ENCODE measurements around the gene TNFAIP8L2.

Gene TNFAIP8L2

DNA sequence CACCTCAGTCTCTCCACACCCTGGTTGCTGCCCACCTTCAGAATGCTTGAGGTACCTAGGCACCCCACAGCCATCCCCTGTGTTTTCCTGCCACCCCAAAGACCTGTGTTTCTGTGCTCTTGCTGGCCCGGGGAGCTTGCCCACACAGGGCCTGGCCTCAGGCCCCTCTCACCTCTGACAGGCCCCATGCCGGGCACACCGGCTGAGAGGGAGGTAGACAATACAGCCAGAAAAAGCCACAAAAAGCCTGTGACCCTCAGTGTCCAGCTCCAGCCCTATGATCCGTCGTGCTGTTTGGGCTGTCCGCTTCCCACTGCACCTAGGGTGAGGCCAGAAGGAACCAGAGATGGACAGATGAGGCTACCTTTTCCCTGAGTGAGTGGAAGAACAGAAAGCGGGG lies 21.5 kb upstream of the TNFAIP8L2 start:
- H3K9ac ChIP-seq (ENCODE audit: low read length) = no peak overlapping the region
- no peaks in the 10 kb centered on the region for H3K36me3 ChIP-seq (ENCODE audit: control insufficient read depth, insufficient read depth, low read length, severe bottlenecking)
- H3K4me3 ChIP-seq (ENCODE audit: low read length) = no peak overlapping the region
- no peaks in the 10 kb centered on the region for H3K9me3 ChIP-seq (ENCODE audit: control insufficient read depth, low read length)
- H3K4me1 ChIP-seq (ENCODE audit: control insufficient read depth, insufficient read depth, low read length) = peaks cover 8% of the 10 kb centered on the region
- no peak for DNase-seq (ENCODE audit: low read depth)
- H3K27me3 ChIP-seq (replicated peaks; ENCODE audit: control insufficient read depth, insufficient read depth, low read length) = peaks cover 7% of the 10 kb centered on the region

- peaks cover 3% of the 10 kb centered on the region for H3K27me3 ChIP-seq (replicated peaks; ENCODE audit: control insufficient read depth, insufficient read depth, low read length)
- H3K4me3 ChIP-seq (ENCODE audit: low read length) = no peak overlapping the region
- no peaks in the 10 kb centered on the region for H3K36me3 ChIP-seq (ENCODE audit: control insufficient read depth, insufficient read depth, low read length, severe bottlenecking)
- H3K9ac ChIP-seq (ENCODE audit: low read length) = no peak overlapping the region
- no peaks in the 10 kb centered on the region for H3K9me3 ChIP-seq (ENCODE audit: control insufficient read depth, low read length)
- DNase-seq (ENCODE audit: low read depth) = no peak
- H3K4me1 ChIP-seq (ENCODE audit: control insufficient read depth, insufficient read depth, low read length) = peaks cover 8% of the 10 kb centered on the region
These were observed 20.7 kb upstream of the TNFAIP8L2 start for GRCh38 chr1:151135433-151136385.

DNA sequence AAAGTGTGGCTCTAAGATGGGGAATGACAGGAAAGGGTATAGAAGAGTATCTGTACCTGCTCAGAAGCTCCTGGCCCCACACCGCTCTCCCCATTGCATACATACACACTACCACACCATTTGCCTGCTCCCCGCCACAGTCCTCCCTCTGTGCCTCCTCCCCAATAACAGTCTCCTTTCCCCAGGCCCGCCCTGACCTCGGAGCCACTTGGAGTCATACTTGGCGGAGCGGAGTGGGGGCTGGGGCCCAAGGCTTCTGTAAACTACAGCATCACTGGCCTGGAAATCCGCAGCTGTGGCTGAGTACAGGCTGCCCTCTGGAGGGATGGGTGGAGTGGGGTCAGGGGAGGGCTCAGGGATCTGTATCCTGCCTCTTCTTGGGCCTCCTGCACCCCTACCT lies 18.7 kb upstream of the TNFAIP8L2 start:
- Histone ChIP-seq H3K9ac (ENCODE audit: low read length) (no peak overlapping the region), H3K27me3 (replicated peaks; ENCODE audit: control insufficient read depth, insufficient read depth, low read length) (no peaks in the 10 kb centered on the region), H3K36me3 (ENCODE audit: control insufficient read depth, insufficient read depth, low read length, severe bottlenecking) (no peaks in the 10 kb centered on the region), H3K4me1 (ENCODE audit: control insufficient read depth, insufficient read depth, low read length) (no peaks in the 10 kb centered on the region), H3K4me3 (ENCODE audit: low read length) (no peak overlapping the region), H3K9me3 (ENCODE audit: control insufficient read depth, low read length) (no peaks in the 10 kb centered on the region)
- no peak for DNase-seq (ENCODE audit: low read depth)

DNA sequence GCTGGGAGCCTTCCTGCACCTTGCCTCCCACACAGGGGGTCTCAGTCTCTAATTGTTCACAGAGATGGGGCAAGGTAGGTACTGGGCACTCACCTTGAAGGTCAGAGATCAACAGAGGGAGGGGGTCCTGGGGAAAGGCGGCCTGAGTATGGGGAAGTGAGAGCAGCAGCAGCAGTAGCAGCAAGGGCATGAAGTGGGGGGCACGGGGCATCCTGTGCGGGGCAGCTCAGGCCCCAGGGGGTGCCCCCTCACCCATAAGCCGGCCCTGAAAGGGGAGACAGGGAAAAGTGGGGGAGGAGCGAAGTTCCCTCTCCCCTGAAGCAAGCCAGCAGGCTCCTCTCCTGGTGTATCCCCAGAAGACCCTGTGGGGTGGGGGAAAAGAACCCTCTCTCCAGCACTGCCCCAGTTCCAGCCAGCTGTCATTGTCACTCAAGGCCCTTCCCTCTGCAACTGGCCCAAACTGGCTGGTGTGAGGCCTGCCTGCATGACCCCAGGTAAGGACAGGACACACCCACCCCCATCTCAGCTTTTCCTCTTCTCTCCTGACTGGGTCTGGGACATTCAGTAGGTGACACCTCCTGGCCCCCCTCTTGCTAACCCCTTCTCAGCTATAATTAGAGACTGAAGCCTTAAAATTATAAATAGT lies 13.9 kb upstream of the TNFAIP8L2 start:
- no peak for DNase-seq (ENCODE audit: low read depth)
- Histone ChIP-seq H3K36me3 (ENCODE audit: control insufficient read depth, insufficient read depth, low read length, severe bottlenecking) (no peaks in the 10 kb centered on the region), H3K9ac (ENCODE audit: low read length) (no peak overlapping the region), H3K4me3 (ENCODE audit: low read length) (no peak overlapping the region), H3K4me1 (ENCODE audit: control insufficient read depth, insufficient read depth, low read length) (peaks cover 12% of the 10 kb centered on the region), H3K9me3 (ENCODE audit: control insufficient read depth, low read length) (no peaks in the 10 kb centered on the region), H3K27me3 (replicated peaks; ENCODE audit: control insufficient read depth, insufficient read depth, low read length) (peaks cover 10% of the 10 kb centered on the region)

DNA sequence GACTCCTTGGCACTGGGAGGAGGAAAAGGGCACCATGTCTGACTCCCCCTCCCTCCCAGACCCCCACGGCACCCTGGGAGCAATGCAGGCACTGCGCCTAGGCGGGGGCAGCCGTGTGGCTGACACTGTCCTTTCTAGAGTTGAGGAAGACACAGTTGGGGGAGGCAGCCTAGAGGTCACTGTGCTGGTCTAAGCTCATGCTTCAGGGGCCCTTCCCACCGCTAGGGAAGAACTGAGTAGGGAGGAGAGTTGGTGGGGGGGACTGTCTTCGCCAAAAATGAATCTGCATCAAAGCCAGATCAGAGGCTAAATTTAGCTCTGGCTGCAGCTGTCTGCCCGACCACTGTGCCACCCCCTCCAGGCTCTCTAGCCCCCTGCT lies 13.4 kb upstream of the TNFAIP8L2 start:
- DNase-seq (ENCODE audit: low read depth) = no peak
- Histone ChIP-seq H3K9me3 (ENCODE audit: control insufficient read depth, low read length) (no peaks in the 10 kb centered on the region), H3K4me3 (ENCODE audit: low read length) (no peak overlapping the region), H3K4me1 (ENCODE audit: control insufficient read depth, insufficient read depth, low read length) (peaks cover 12% of the 10 kb centered on the region), H3K27me3 (replicated peaks; ENCODE audit: control insufficient read depth, insufficient read depth, low read length) (peaks cover 10% of the 10 kb centered on the region), H3K36me3 (ENCODE audit: control insufficient read depth, insufficient read depth, low read length, severe bottlenecking) (no peaks in the 10 kb centered on the region), H3K9ac (ENCODE audit: low read length) (no peak overlapping the region)

DNA sequence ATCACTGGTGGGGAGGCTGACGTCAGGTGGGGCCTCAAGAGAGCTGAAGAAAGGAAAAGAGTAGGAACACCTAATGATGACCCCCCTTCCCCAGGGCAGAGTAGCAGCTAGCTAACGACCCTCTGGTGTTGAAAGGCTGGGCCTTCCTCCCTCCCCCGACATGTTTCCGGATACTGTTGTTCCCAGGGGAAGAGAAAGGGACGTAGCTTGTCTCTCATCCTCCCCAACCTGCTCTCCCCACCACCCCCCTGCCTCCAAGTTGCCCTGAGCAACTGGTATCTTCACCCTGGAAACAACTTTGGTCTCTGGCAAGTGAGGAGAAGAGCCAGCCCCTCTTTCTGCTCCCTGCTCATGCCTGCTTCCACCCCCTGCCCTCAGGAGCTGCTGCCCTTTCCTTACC lies 12.5 kb upstream of the TNFAIP8L2 start:
- peaks cover 10% of the 10 kb centered on the region for H3K27me3 ChIP-seq (replicated peaks; ENCODE audit: control insufficient read depth, insufficient read depth, low read length)
- no peak overlapping the region for H3K9ac ChIP-seq (ENCODE audit: low read length)
- no peaks in the 10 kb centered on the region for H3K9me3 ChIP-seq (ENCODE audit: control insufficient read depth, low read length)
- H3K4me1 ChIP-seq (ENCODE audit: control insufficient read depth, insufficient read depth, low read length) = peaks cover 12% of the 10 kb centered on the region
- DNase-seq (ENCODE audit: low read depth) = no peak
- H3K4me3 ChIP-seq (ENCODE audit: low read length) = no peak overlapping the region
- no peaks in the 10 kb centered on the region for H3K36me3 ChIP-seq (ENCODE audit: control insufficient read depth, insufficient read depth, low read length, severe bottlenecking)

GRCh38 chr1:151144474-151145303 lies 11.8 kb upstream of the TNFAIP8L2 start:
- no peak overlapping the region for H3K4me3 ChIP-seq (ENCODE audit: low read length)
- no peak overlapping the region for H3K9ac ChIP-seq (ENCODE audit: low read length)
- peaks cover 10% of the 10 kb centered on the region for H3K27me3 ChIP-seq (replicated peaks; ENCODE audit: control insufficient read depth, insufficient read depth, low read length)
- no peak for DNase-seq (ENCODE audit: low read depth)
- H3K36me3 ChIP-seq (ENCODE audit: control insufficient read depth, insufficient read depth, low read length, severe bottlenecking) = no peaks in the 10 kb centered on the region
- peaks cover 12% of the 10 kb centered on the region for H3K4me1 ChIP-seq (ENCODE audit: control insufficient read depth, insufficient read depth, low read length)
- H3K9me3 ChIP-seq (ENCODE audit: control insufficient read depth, low read length) = no peaks in the 10 kb centered on the region

DNA sequence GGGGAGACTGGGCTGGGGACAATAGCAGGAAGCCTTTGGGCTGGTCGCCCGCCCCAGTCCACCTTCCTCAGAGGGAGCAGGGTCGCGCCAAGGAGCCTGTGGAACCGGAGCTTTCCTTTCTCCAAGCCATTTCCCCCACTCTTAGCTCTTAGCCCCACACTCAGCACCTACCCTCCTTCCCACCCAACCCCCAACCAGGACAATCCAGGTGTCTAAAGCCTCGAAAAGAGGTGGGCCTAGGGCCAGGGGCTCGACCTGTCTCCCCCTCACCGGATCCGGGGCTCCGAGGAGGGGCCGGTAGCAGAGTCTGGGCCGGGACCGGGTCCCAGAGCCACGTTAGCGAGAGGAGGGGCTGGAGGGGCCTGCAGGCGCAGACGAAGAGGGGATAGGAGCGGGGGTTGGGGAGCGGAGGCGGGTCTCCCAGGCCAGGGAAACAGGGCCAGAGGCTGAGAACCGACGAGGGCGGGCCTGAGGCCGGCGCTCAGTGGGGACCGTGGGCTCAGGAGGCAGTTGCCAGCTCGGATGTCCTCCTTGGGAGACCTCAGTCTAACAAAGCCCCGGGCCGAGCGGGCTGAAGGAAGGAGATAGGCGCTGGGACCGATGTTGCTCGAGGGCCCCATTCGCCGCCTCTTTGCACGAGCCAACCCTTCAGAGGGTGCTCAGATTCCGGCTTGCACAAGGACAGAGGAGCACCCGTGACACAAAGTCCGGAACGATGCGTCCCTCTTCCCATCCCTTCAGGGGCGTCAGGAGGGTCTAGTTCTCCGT lies 11.0 kb upstream of the TNFAIP8L2 start:
- H3K27me3 ChIP-seq (replicated peaks; ENCODE audit: control insufficient read depth, insufficient read depth, low read length) = peaks cover 10% of the 10 kb centered on the region
- no peaks in the 10 kb centered on the region for H3K9me3 ChIP-seq (ENCODE audit: control insufficient read depth, low read length)
- peak overlapping the region; percentile 83 for H3K4me3 ChIP-seq (ENCODE audit: low read length)
- peaks cover 12% of the 10 kb centered on the region for H3K4me1 ChIP-seq (ENCODE audit: control insufficient read depth, insufficient read depth, low read length)
- H3K36me3 ChIP-seq (ENCODE audit: control insufficient read depth, insufficient read depth, low read length, severe bottlenecking) = no peaks in the 10 kb centered on the region
- H3K9ac ChIP-seq (ENCODE audit: low read length) = peak overlapping the region; percentile 79
- DNase-seq (ENCODE audit: low read depth) = peak; percentile 60

GRCh38 chr1:151146072-151146411 lies 10.4 kb upstream of the TNFAIP8L2 start:
- H3K4me3 ChIP-seq (ENCODE audit: low read length) = peak overlapping the region; percentile 83
- H3K9me3 ChIP-seq (ENCODE audit: control insufficient read depth, low read length) = no peaks in the 10 kb centered on the region
- H3K4me1 ChIP-seq (ENCODE audit: control insufficient read depth, insufficient read depth, low read length) = peaks cover 12% of the 10 kb centered on the region
- peaks cover 10% of the 10 kb centered on the region for H3K27me3 ChIP-seq (replicated peaks; ENCODE audit: control insufficient read depth, insufficient read depth, low read length)
- DNase-seq (ENCODE audit: low read depth) = no peak
- H3K9ac ChIP-seq (ENCODE audit: low read length) = peak overlapping the region; percentile 79
- H3K36me3 ChIP-seq (ENCODE audit: control insufficient read depth, insufficient read depth, low read length, severe bottlenecking) = no peaks in the 10 kb centered on the region

- peaks cover 10% of the 10 kb centered on the region for H3K27me3 ChIP-seq (replicated peaks; ENCODE audit: control insufficient read depth, insufficient read depth, low read length)
- peak within 1 kb of the TSS; percentile 83 for H3K4me3 ChIP-seq (ENCODE audit: low read length)
- H3K36me3 ChIP-seq (ENCODE audit: control insufficient read depth, insufficient read depth, low read length, severe bottlenecking) = no peaks in the 10 kb centered on the region
- H3K4me1 ChIP-seq (ENCODE audit: control insufficient read depth, insufficient read depth, low read length) = peaks cover 12% of the 10 kb centered on the region
- H3K9me3 ChIP-seq (ENCODE audit: control insufficient read depth, low read length) = no peaks in the 10 kb centered on the region
- peak; percentile 97 for DNase-seq (ENCODE audit: low read depth)
- peak within 1 kb of the TSS; percentile 79 for H3K9ac ChIP-seq (ENCODE audit: low read length)
These were observed 9.9 kb upstream of the TNFAIP8L2 start, which contains the start of gene SEMA6C for GRCh38 chr1:151146412-151147131. TSS of gene SEMA6C (minus strand) at chr1:151146631. CDS start at chr1:151142621, 4,010 bp downstream.

All from adipocyte (in vitro differentiated cells).